ENCODE data around the gene ZDHHC11B. TPM values are rescaled to one million over a fixed set of nuclear protein-coding genes. Genes with fewer than 3 reads are reported as not detected.
"Not testable (repeated sequence)": the region's sequence is repeated elsewhere in the genome, so short reads cannot be mapped to it uniquely, and the experiment has no call there.

The ZDHHC11B gene
- total and polyA plus RNA-seq, 2 of the 13 experiments (the other 11 are each of a cell fraction or from before 2014, with no cell fraction given) = 0.11 to 0.12 TPM

- H4K20me1 ChIP-seq (ENCODE audit: insufficient read depth, low read length); H3K4me2 ChIP-seq (ENCODE audit: low read depth, low read length); H3K9ac ChIP-seq (ENCODE audit: insufficient read depth, low read depth, low read length); H3K9me3 ChIP-seq (ENCODE audit: low read length); H3K4me3 ChIP-seq (replicated peaks in 1 of 3; ENCODE audit: insufficient read depth in 1 of 3, low read depth in 2 of 3, low read length in 3 of 3); FAIRE-seq; H3K27ac ChIP-seq (ENCODE audit: extremely low read length, insufficient read depth, low read length); ATAC-seq; DNase-seq (ENCODE audit: low spot score); H3K36me3 ChIP-seq (replicated peaks in 1 of 2; ENCODE audit: control insufficient read depth in 1 of 2, insufficient read depth in 2 of 2, low read length in 2 of 2); BruUV-seq (replicated peaks); H2AFZ ChIP-seq (ENCODE audit: low read length); in situ Hi-C loops (cut with HindIII; ENCODE audit: extremely low pct_ligation_motif_present, low pct_unique_long_range_greater_than_20kb); POLR2A ChIA-PET; CTCF ChIA-PET (ENCODE audit: low intra/inter-chr PET ratio, low total read pairs); intact Hi-C loops (cut with micrococcal nuclease; ENCODE audit: unreplicated experiment); H3K79me2 ChIP-seq (ENCODE audit: insufficient read depth, low read length): not testable (repeated sequence)
- H3K4me1 ChIP-seq (ENCODE audit: insufficient read depth, low read length) = peaks cover 11% of the 10 kb centered on the region
- peaks cover 4 to 13% of the 10 kb centered on the region in 2 experiments; a peak in 2 of 5 replicates for H3K27me3 ChIP-seq (ENCODE audit: control insufficient read depth in 1 of 2, insufficient read depth in 2 of 2, low read length in 2 of 2)
- WGBS (ENCODE audit: low lambda C conversion rate) = 43% methylated on average over 1 of the region's 8 CpGs
These were observed 32.5 kb downstream of the ZDHHC11B start for GRCh38 chr5:751992-752391.

GRCh38 chr5:751496-751895, 33.0 kb downstream of the ZDHHC11B start:
- in situ Hi-C loops (cut with HindIII; ENCODE audit: extremely low pct_ligation_motif_present, low pct_unique_long_range_greater_than_20kb) (no loop called here), intact Hi-C loops (cut with micrococcal nuclease; ENCODE audit: unreplicated experiment) (no loop called here)
- CTCF ChIA-PET (ENCODE audit: low intra/inter-chr PET ratio, low total read pairs) = no interaction called here
- Histone ChIP-seq H4K20me1 (ENCODE audit: insufficient read depth, low read length) (no peaks in the 10 kb centered on the region), H3K4me2 (ENCODE audit: low read depth, low read length) (no peak overlapping the region), H3K4me1 (ENCODE audit: insufficient read depth, low read length) (peaks cover 6% of the 10 kb centered on the region), H3K9ac (ENCODE audit: insufficient read depth, low read depth, low read length) (no peak overlapping the region), H3K27ac (ENCODE audit: extremely low read length, insufficient read depth, low read length) (no peak overlapping the region), H3K79me2 (ENCODE audit: insufficient read depth, low read length) (no peaks in the 10 kb centered on the region), H3K36me3 (replicated peaks in 1 of 2; ENCODE audit: control insufficient read depth in 1 of 2, insufficient read depth in 2 of 2, low read length in 2 of 2) (no peaks in the 10 kb centered on the region), H3K4me3 (replicated peaks in 1 of 3; ENCODE audit: insufficient read depth in 1 of 3, low read depth in 2 of 3, low read length in 3 of 3) (no peak overlapping the region), H3K9me3 (ENCODE audit: low read length) (no peaks in the 10 kb centered on the region), H2AFZ (ENCODE audit: low read length) (no peak overlapping the region), H3K27me3 (ENCODE audit: control insufficient read depth in 1 of 2, insufficient read depth in 2 of 2, low read length in 2 of 2) (peaks cover 4 to 13% of the 10 kb centered on the region in 2 experiments; a peak in 2 of 5 replicates)
- FAIRE-seq (no peak), DNase-seq (ENCODE audit: low spot score) (no peak), ATAC-seq (no peak)
- POLR2A ChIA-PET = no interaction called here
- no TSS peak for BruUV-seq (replicated peaks)
- no CpG with 5 or more reads among the region's 13 CpGs for WGBS (ENCODE audit: low lambda C conversion rate)
- TF ChIP-seq ZFP41 (CRISPR knock-in tag; IDR thresholded peaks at IDR 0.05; ENCODE audit: borderline replicate concordance) (no peak), NR2F2 (IDR thresholded peaks at IDR 0.05; ENCODE audit: borderline replicate concordance, low read depth) (no peak), ZFX (CRISPR knock-in tag; IDR thresholded peaks at IDR 0.05; ENCODE audit: low read depth) (no peak), FOXA1 (IDR thresholded peaks at IDR 0.05) (no peak), FOXA1 (CRISPR knock-in tag; IDR thresholded peaks at IDR 0.05) (no peak), RXRA (CRISPR knock-in tag; IDR thresholded peaks at IDR 0.05) (no peak), ZNF704 (CRISPR knock-in tag; IDR thresholded peaks at IDR 0.05; ENCODE audit: borderline replicate concordance) (no peak), ZNF20 (CRISPR knock-in tag; IDR thresholded peaks at IDR 0.05) (no peak), ZBTB14 (CRISPR knock-in tag; IDR thresholded peaks at IDR 0.05) (no peak), MIXL1 (CRISPR knock-in tag; IDR thresholded peaks at IDR 0.05) (no peak)

GRCh38 chr5:750226-750625, 34.3 kb downstream of the ZDHHC11B start:
- H3K4me3 ChIP-seq (replicated peaks in 1 of 3; ENCODE audit: insufficient read depth in 1 of 3, low read depth in 2 of 3, low read length in 3 of 3); H3K9me3 ChIP-seq (ENCODE audit: low read length); DNase-seq (ENCODE audit: low spot score); H3K4me1 ChIP-seq (ENCODE audit: insufficient read depth, low read length); H3K36me3 ChIP-seq (replicated peaks in 1 of 2; ENCODE audit: control insufficient read depth in 1 of 2, insufficient read depth in 2 of 2, low read length in 2 of 2); H3K27ac ChIP-seq (ENCODE audit: extremely low read length, insufficient read depth, low read length); CTCF ChIA-PET (ENCODE audit: low intra/inter-chr PET ratio, low total read pairs); FAIRE-seq; H4K20me1 ChIP-seq (ENCODE audit: insufficient read depth, low read length); H2AFZ ChIP-seq (ENCODE audit: low read length); ATAC-seq; H3K79me2 ChIP-seq (ENCODE audit: insufficient read depth, low read length); POLR2A ChIA-PET; H3K4me2 ChIP-seq (ENCODE audit: low read depth, low read length); BruUV-seq (replicated peaks); intact Hi-C loops (cut with micrococcal nuclease; ENCODE audit: unreplicated experiment); H3K9ac ChIP-seq (ENCODE audit: insufficient read depth, low read depth, low read length); in situ Hi-C loops (cut with HindIII; ENCODE audit: extremely low pct_ligation_motif_present, low pct_unique_long_range_greater_than_20kb): not testable (repeated sequence)
- peaks cover 4 to 15% of the 10 kb centered on the region in 2 experiments; a peak in 2 of 5 replicates for H3K27me3 ChIP-seq (ENCODE audit: control insufficient read depth in 1 of 2, insufficient read depth in 2 of 2, low read length in 2 of 2)
- 33% methylated on average over 11 of the region's 19 CpGs for WGBS (ENCODE audit: low lambda C conversion rate)
